HG02852 (cell line): ENCODE data around the gene ARPIN.

Source experiments
- ATAC-seq: cut with Tn5 transposase; IDR thresholded peaks from one replicate; pipeline ENCODE4 v1.9.1; 2021; ENCODE audit warnings: mild to moderate bottlenecking, moderate library complexity; ENCODE audit not compliant: unreplicated experiment

Gene ARPIN

DNA sequence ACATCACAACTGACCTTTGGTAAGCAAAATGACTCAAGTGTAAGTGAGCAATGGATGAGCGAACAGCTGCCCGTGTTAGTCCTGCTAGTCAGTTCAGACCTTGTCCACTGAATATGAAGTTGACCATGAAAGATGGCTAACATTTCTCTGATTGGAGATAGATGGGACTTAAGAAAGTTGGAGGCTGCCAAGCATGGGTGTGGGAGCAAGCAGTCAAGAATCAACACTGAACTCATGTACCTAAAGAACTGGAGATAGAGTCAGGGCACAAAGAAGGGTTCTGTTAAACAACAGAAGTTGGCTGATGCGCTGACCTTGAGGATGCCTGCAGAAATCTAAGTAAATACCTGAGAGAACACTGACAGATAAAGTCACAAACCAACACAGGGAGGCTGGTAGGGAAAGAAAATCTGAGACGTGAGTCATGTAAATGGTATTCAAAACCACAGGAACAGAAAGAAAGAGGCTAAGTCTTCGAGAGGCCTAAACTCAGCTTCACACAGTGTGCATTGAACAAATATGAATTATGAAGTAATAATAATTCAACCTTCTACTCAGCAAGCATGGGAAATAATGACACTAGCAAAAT lies 67.4 kb downstream of the ARPIN start:
- ATAC-seq, result no peak
